GM21390 (cell line): ENCODE data around the gene NTF4.
"Not testable (repeated sequence)": the region's sequence is repeated elsewhere in the genome, so short reads cannot be mapped to it uniquely, and the experiment has no call there.

Source experiments
- ATAC-seq: cut with Tn5 transposase; IDR thresholded peaks from one replicate; pipeline ENCODE4 v1.9.1; 2021; ENCODE audit not compliant: unreplicated experiment

The NTF4 gene

GRCh38 chr19:49057636-49058234 is 6.9 kb downstream of the NTF4 start, which contains the start of gene CGB7:
Gene CGB7 (minus strand): TSS chr19:49057749. CDS start chr19:49055375, 2,374 bp downstream.
- ATAC-seq: no peak

- ATAC-seq: not testable (repeated sequence)
These were observed 7.6 kb downstream of the NTF4 start for GRCh38 chr19:49056902-49057596.

GRCh38 chr19:49056101-49056901 is 8.3 kb downstream of the NTF4 start:
- no peak for ATAC-seq

GRCh38 chr19:49050376-49051033 is 14.1 kb downstream of the NTF4 start:
- not testable (repeated sequence) for ATAC-seq

GRCh38 chr19:49049834-49050233 is 14.8 kb downstream of the NTF4 start:
- not testable (repeated sequence) for ATAC-seq

- not testable (repeated sequence) for ATAC-seq
These were observed 15.6 kb downstream of the NTF4 start, which contains the start of gene CGB8 for GRCh38 chr19:49049011-49049410. Gene CGB8 (minus strand): TSS chr19:49049111. CDS start chr19:49048739, 372 bp downstream.

GRCh38 chr19:49043548-49043947 is 21.1 kb downstream of the NTF4 start, which contains the start of gene CGB5:
Gene CGB5 (plus strand): TSS chr19:49043848. CDS start chr19:49044210, 362 bp downstream.
- ATAC-seq: not testable (repeated sequence)

GRCh38 chr19:49042666-49043065 is 22.0 kb downstream of the NTF4 start:
- not testable (repeated sequence) for ATAC-seq

GRCh38 chr19:49042177-49042576 is 22.4 kb downstream of the NTF4 start:
- no peak for ATAC-seq

GRCh38 chr19:49039736-49040135 is 24.9 kb downstream of the NTF4 start:
- not testable (repeated sequence) for ATAC-seq

GRCh38 chr19:49038557-49039276 is 25.9 kb downstream of the NTF4 start:
- not testable (repeated sequence) for ATAC-seq

- ATAC-seq: not testable (repeated sequence)
These were observed 26.5 kb downstream of the NTF4 start for GRCh38 chr19:49038111-49038510.

GRCh38 chr19:49036815-49037214 is 27.8 kb downstream of the NTF4 start, which contains the start of gene CGB1:
Gene CGB1 (minus strand): TSS chr19:49036895. CDS start chr19:49036711, 184 bp downstream.
- ATAC-seq: not testable (repeated sequence)

GRCh38 chr19:49031642-49032301 is 32.8 kb downstream of the NTF4 start, which contains the start of gene CGB2:
Gene CGB2 (plus strand): TSS chr19:49031890. CDS start chr19:49032096, 206 bp downstream.
- ATAC-seq: not testable (repeated sequence)

- not testable (repeated sequence) for ATAC-seq
These were observed 34.3 kb downstream of the NTF4 start for GRCh38 chr19:49030323-49030722.

GRCh38 chr19:49029749-49030148 is 34.9 kb downstream of the NTF4 start:
- ATAC-seq: not testable (repeated sequence)

- not testable (repeated sequence) for ATAC-seq
These were observed 35.9 kb downstream of the NTF4 start for GRCh38 chr19:49028686-49029085.

- not testable (repeated sequence) for ATAC-seq
These were observed 39.0 kb downstream of the NTF4 start for GRCh38 chr19:49025599-49025998.

GRCh38 chr19:49025088-49025487 is 39.5 kb downstream of the NTF4 start:
- not testable (repeated sequence) for ATAC-seq
